B cell (primary cell): ENCODE results near the gene CFAP61.

Experiments used
- EZH2 ChIP-seq: IDR thresholded peaks from 2 replicates; pipeline ENCODE4 v1.6.1; 2012; ENCODE audit warnings: borderline replicate concordance, low read depth, mild to moderate bottlenecking, moderate library complexity, low read length; ENCODE audit not compliant: insufficient read depth, poor library complexity, severe bottlenecking
- TF ChIP-seq, protein P1 (sequence below): fragments of 200-600 bp; IDR thresholded peaks from one replicate; pipeline ENCODE4 v1.8.0; 2022; ENCODE audit warnings: antibody characterized with exemption, mild to moderate bottlenecking

DNA sequence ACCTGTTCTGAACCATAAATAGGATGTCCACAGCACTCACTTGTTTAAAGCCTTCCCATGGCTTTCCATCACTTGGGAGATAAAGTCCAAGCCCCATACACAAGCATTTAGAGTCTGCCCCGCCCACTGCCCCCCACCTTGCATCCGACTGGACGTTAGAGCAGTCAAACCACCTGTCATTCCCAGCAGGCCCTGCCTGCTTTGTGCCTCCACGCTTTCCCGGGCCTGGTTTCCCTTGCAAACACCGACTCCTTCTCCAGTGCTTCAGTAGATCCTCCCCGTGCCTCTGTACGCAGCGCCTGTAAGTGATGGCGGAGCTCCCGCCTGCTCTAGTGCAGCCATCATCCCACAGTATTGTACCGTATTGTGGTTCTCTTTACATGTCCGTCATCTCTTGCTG lies 277.2 kb downstream of the CFAP61 start:
- TF ChIP-seq, protein P1, sequence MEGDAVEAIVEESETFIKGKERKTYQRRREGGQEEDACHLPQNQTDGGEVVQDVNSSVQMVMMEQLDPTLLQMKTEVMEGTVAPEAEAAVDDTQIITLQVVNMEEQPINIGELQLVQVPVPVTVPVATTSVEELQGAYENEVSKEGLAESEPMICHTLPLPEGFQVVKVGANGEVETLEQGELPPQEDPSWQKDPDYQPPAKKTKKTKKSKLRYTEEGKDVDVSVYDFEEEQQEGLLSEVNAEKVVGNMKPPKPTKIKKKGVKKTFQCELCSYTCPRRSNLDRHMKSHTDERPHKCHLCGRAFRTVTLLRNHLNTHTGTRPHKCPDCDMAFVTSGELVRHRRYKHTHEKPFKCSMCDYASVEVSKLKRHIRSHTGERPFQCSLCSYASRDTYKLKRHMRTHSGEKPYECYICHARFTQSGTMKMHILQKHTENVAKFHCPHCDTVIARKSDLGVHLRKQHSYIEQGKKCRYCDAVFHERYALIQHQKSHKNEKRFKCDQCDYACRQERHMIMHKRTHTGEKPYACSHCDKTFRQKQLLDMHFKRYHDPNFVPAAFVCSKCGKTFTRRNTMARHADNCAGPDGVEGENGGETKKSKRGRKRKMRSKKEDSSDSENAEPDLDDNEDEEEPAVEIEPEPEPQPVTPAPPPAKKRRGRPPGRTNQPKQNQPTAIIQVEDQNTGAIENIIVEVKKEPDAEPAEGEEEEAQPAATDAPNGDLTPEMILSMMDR, result no peak
- TF ChIP-seq EZH2, result no peak
